Hepatic stellate cell (primary cell): ENCODE measurements around the gene LCLAT1.
"Not testable (repeated sequence)": the region's sequence is repeated elsewhere in the genome, so short reads cannot be mapped to it uniquely, and the experiment has no call there.

Source experiments
- DNase-seq: peaks from one replicate; pipeline ENCODE4 v3.0.0; 2011; ENCODE audit warnings: low spot score

The LCLAT1 gene

DNA sequence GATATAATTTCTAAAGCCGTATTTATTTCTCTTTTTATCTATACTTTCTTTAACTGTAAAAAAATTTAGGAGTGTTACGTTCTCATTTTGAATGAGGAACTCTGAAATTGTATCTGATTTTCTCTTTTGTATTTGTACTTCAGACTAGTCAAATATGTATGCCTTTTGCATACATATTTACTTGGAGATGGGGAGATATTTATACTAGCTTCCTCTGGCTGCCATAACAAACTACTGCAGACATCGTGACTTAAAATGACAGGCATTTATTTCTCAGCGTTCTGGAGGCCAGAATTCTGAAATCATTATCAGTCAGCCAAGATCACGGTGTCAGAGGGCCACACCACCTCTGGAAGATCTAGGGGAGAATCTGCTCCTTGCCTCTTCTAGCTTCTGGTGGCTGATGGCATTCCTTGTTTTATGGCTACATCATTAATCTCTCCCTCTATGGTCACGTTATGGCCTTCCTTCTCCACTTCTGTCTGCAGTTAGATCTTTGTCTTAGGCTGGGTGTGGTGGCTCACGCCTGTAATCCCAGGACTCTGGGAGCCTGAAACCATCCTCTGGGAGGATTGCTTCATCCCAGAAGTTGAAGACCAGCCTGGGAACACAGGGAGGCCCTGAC is 8.2 kb downstream of the LCLAT1 start:
- DNase-seq: no peak

GRCh38 chr2:30456106-30456505 is 9.1 kb downstream of the LCLAT1 start:
- no peak for DNase-seq

DNA sequence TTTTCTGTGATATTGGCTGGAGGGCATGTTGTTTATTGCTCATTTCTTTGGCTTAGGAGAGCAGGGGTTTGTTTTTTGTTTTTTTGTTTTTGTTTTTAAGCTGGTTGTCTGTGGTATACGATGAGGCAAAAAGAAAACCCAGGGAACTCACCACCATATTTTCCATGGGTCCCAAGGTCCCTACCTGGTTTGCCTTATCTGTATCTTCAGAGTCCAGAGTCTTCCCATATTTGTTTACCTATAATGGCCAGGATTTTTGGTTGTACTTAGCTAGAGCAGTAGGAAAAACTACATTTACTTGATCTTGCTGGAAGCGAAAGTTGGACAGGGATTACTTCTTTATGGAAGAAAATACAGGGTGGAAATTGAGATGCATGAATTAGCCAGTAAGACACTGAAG is 9.5 kb downstream of the LCLAT1 start:
- no peak for DNase-seq

DNA sequence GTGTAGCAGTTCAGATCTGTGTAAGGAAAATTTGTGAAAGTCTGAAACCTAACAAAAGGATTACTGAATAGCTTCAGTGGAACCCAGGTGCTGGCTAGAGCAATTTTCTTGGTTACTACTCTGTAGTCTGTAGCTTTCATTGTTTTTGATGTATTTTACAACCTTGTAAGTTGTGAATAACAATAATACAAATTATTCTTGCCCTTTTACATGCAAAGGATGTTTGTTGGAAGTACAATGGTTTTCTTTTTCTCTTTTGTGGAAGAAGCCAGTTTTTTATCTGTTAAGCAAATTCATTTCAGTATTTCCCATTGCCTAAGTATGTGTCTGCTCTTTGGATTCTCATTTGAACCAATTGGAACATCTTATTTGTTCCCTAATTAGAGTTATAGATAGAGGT is 10.2 kb downstream of the LCLAT1 start:
- no peak for DNase-seq

DNA sequence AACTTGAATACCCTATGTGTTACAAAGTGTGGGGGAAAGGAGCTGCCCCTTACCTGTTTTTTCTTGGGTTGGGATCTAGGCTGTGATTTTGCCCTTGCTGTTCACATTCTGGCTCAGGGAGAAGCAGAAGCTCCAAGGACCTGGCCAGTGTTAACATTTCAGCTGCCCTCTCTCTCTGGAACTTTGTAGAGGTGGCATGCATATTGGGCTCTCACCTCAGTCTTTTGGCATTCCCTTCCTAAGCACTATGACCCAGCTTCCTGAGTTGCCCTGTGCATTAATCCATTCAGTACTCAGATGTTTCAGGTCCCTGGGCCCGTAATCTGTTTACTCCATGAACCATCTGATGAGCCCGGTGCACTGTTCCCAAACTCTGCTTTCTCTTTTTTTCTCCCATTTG is 12.1 kb downstream of the LCLAT1 start:
- no peak for DNase-seq

- DNase-seq: no peak
These were observed 15.2 kb downstream of the LCLAT1 start for GRCh38 chr2:30462131-30462857.

DNA sequence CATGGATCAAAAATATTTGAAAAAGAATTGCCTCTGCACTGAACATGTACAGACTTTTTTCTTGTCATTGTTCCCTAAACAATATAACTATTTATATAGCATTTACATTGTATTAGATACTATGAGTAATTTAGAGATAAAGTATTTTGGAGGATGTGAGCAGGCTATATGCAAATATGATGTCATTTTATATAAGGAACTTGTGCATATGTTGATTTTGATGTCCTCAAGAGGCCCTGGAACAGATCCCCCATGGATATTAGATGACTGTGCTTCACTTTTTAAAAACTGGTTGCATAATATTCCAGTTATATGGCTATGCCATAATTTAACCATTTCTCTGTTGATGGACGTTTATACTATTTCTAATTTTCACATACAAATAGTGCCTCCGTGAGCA is 16.5 kb downstream of the LCLAT1 start:
- DNase-seq: no peak

DNA sequence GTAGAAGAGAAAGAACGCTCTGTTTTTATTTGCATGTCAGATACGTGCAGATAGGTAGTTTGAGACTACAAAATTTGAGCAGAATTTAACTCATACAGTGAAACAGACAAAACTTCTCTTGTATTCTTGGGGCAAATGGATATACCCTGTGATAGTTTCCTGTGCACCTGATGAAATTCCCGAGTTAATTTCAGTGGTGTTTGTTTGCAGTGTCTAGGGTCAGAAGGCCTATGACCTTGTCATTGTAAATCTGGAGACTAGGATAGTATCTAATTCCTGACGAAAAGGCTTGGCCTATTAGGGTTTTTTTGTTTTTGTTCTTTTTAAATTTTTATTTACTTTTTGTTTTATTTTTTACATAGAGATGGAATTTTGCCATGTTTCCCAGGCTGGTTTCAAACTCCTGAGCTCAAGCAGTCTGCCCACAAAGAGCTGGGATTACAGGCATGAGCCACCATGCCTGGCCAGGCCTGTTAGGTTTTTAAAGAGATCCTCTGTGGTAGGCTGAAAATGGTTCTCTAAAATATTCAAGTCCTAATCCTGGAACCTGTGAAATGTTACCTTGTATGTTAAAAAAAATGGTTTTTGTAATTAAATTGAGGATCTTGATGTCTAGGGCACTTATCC is 17.6 kb downstream of the LCLAT1 start:
- DNase-seq: no peak

DNA sequence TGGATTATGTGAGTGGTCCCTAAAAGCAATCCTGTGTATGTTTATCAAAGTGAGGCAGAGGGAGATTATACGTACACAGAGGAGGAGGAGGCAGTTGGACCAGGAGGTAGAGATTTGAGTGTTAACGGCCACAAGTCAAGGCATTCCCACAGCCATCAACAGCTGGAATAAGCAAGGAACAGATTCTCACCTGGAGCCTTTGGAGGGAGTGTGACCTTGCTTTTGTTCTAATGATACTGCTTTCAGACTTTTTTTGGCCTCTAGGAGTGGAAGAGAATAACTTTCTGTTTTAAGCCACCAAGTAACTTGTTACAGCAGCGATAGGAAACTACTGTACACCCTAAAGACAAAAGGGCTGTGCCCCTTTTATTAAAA is 18.1 kb downstream of the LCLAT1 start:
- no peak for DNase-seq

DNA sequence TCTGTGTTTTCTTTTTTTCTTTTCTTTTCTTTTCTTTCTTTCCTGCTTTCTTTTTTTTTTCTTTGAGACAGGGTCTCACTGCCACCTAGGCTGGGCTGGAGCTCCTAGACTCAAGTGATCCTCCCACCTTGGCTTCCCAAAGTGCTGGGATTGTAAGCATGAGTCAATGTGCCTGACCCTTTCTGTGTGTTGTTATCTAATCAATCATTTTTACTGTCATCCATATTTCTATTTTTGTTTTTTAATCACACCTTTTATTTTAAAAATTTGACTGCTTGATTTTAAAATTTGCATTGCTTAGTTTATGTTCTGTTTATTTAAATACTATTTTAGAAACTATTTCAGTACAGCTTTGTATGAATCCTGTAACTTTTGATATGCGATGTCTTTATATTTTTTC is 19.2 kb downstream of the LCLAT1 start:
- DNase-seq: no peak

GRCh38 chr2:30467062-30467826 is 20.2 kb downstream of the LCLAT1 start:
- DNase-seq: not testable (repeated sequence)

GRCh38 chr2:30470426-30470825 is 23.4 kb downstream of the LCLAT1 start:
- no peak for DNase-seq

DNA sequence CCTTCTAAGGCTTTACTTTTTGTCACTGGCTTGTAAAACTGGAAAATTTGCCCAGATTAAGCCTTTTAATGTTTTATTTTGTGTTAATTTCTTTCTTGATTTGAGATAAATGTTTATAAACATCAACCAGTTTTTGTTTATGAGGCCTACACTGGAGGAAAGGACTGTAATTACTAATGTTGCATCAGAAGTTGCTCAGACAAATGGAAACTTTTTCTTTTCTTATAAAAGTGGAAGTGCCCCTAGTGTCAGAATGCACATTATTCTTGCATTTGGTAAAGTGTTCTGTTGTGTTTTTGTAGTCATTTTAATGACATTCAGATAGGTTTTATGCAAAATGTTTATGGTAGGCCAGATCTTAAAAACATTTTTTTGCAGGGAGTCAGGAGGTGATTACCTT is 25.3 kb downstream of the LCLAT1 start:
- no peak for DNase-seq

GRCh38 chr2:30475542-30475941 is 28.5 kb downstream of the LCLAT1 start:
- DNase-seq: no peak

DNA sequence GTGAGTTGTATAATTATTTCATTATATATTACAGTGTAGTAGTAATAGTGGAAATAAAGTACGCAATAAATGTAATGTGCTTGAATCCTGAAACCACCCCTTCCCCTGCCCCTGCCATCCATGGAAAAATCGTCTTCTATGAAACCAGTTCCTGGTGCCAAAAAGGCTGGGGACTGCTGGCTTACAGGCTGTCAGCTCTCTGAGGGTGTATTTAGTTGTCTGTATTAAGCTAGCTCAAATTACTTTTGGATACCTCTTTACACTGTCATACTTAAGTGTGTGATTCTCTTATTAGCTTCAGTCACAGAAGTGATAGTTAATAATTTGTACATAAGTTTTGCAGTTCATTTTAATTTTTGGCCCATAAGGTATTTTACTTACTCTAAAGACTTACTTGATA is 29.6 kb downstream of the LCLAT1 start:
- DNase-seq: no peak

- no peak for DNase-seq
These were observed 33.8 kb downstream of the LCLAT1 start for GRCh38 chr2:30480703-30481322.

GRCh38 chr2:30481323-30481800 is 34.3 kb downstream of the LCLAT1 start:
- no peak for DNase-seq

GRCh38 chr2:30482011-30482410 is 35.0 kb downstream of the LCLAT1 start:
- no peak for DNase-seq

DNA sequence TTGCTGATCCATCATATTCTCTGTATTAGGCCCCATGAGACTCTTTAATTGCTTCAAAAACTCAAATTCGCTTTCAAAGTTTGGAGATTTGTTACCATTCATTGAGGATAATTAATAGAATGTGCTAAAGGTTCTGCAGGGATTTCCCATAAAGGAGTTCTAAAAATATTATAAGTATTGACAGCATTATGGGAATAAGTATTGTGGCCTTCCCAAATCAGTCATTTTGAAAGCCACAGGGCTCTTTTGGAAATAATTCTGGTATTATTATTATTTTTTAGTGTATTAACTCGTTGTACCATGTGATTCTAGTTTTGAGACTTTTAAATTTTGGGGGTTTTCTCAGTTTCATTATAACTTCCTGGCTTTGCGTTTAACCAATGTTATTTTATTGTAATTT is 37.1 kb downstream of the LCLAT1 start:
- DNase-seq: no peak

- DNase-seq: no peak
These were observed 37.9 kb downstream of the LCLAT1 start for GRCh38 chr2:30484995-30485394.

DNA sequence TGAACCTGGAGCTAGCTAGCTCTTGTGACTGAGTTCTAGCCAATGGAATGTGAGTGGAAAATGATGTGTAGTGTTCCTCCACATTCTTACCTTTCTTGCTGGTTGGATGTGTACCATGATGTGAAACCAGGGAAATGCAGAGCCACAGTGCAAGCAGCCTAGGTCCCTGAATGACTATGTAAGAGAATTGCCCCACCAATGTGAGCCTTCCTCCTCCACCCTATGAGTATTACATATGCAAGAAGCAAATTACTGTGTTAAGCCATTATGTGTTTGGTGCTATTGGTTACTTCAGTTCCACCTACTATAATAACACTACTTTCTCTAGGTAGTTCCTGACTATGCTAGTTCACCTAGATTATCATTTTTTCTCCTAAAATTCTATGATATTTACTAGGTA is 39.6 kb downstream of the LCLAT1 start:
- DNase-seq: no peak

- DNase-seq: no peak
These were observed 40.6 kb downstream of the LCLAT1 start for GRCh38 chr2:30487603-30488002.
